Measurements from ENCODE around the gene SOD2.
A peak's percentile ranks its signal among the peaks of the same experiment; 100 is the strongest.
"Not testable (repeated sequence)": the region's sequence is repeated elsewhere in the genome, so short reads cannot be mapped to it uniquely, and the experiment has no call there.

The SOD2 gene

GRCh38 chr6:159680104-159680503 lies 12.9 kb downstream of the SOD2 start:
- FAIRE-seq: no peak

- peak; percentile 66 for FAIRE-seq
Measured at GRCh38 chr6:159679091-159680077, 13.7 kb downstream of the SOD2 start.

GRCh38 chr6:159678574-159678973 lies 14.5 kb downstream of the SOD2 start:
- FAIRE-seq: no peak

GRCh38 chr6:159677506-159678165 lies 15.4 kb downstream of the SOD2 start:
- FAIRE-seq: no peak

- no peak for FAIRE-seq
Measured at GRCh38 chr6:159676890-159677505, 16.0 kb downstream of the SOD2 start.

GRCh38 chr6:159676236-159676635 lies 16.8 kb downstream of the SOD2 start:
- not testable (repeated sequence) for FAIRE-seq

GRCh38 chr6:159665868-159666635 lies 27.0 kb downstream of the SOD2 start:
- FAIRE-seq: no peak

- not testable (repeated sequence) for FAIRE-seq
Measured at GRCh38 chr6:159663368-159663889, 29.6 kb downstream of the SOD2 start.

- not testable (repeated sequence) for FAIRE-seq
Measured at GRCh38 chr6:159661977-159662376, 31.1 kb downstream of the SOD2 start.

GRCh38 chr6:159655409-159655988 lies 37.5 kb downstream of the SOD2 start:
- no peak for FAIRE-seq

- peak; percentile 94 for FAIRE-seq
Measured at GRCh38 chr6:159654483-159655098, 38.5 kb downstream of the SOD2 start.

- FAIRE-seq: no peak
Measured at GRCh38 chr6:159650314-159650713, 42.7 kb downstream of the SOD2 start.

GRCh38 chr6:159649441-159649840 lies 43.6 kb downstream of the SOD2 start:
- FAIRE-seq: no peak

GRCh38 chr6:159646733-159647132 lies 46.3 kb downstream of the SOD2 start:
- no peak for FAIRE-seq

- FAIRE-seq: no peak
Measured at GRCh38 chr6:159646116-159646515, 46.9 kb downstream of the SOD2 start.

- no peak for FAIRE-seq
Measured at GRCh38 chr6:159645640-159646039, 47.4 kb downstream of the SOD2 start.

Measured in islet of Langerhans (tissue), 1 donor.